ENCODE measurements around the gene BRD4.

The BRD4 gene

DNA sequence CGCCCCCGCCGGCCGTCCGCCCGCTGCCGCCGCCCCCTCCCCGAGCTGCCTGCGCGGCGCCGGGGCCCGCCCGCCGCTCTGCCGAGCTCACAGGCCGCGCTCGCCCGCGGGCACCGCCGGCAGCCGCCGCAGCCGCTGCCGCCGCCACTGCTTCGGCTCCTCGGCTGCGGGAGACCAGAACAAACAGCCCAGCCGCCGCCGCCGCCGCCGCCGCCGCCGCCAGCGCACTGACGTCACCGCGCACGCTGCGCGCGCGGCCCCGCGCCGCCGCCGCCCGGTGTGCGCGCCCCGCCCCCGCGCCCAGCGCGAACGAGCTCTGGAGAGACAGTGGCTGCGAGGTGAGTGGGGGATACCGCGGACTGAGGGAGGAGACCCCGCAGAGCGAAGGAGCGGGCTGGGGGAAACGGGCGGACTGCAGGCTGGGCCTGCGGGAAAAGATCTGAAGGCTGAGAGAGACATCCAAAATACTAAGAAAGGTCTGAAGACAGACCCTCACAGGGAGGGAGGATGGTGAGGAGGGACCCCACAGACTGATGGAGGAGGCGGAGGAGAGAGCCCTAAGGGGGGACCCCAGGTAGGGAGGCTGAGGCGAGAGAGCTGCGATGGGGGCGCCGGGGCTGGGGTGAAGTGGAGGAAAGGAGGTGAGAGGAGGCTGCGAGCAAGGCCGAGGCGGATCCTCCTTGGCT is at the start of gene BRD4:
BRD4 (minus strand) TSS at position 229 of the 686 bp plus-strand sequence. CDS start 59,440 bp downstream, outside the sequence.
- in situ Hi-C loops (cut with HindIII; ENCODE audit: low pct_ligation_motif_present, low pct_unique_long_range_greater_than_20kb, low sequenced_read_pairs), result no loop called here
- DNase-seq, result peak; percentile 62

DNA sequence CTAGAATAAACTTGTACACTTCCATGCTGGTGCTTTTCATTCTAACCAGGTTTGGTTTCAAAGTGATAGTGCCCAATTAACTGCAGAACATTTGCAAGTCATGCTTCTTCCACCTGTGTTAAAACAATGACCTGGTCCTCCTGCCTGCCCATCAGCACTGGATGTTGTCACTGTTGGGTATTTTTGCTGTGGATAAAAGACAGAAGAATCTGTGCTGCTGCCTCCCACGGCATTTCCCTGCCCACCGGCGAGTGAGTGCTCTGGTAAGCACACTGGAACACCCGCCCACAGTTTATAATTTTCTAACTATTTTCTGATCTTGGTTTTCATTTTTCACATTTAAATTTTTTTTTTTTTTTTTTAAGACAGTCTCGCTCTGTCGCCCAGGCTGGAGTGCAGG is 49.5 kb upstream of the BRD4 start:
- DNase-seq, result no peak
- in situ Hi-C loops (cut with HindIII; ENCODE audit: low pct_ligation_motif_present, low pct_unique_long_range_greater_than_20kb, low sequenced_read_pairs), result no loop called here

DNA sequence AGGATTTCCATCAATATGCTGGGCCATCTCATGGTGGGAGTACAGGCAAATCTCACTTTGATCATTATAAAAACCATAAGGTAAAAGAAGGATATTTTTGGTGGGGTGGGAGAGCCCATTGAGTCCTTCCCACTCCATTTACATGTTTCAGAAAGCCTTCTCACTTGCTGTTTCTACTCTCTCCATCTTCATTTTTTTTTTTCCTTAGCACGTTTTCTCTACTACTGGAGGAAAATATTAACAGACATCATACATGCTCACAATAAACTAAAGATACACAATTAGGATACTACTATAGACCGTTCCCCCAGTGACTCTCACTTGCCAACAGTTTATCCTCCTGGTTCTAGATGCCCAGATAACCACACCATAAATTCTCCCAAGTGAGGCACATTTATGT is 49.1 kb upstream of the BRD4 start:
- DNase-seq, result no peak
- in situ Hi-C loops (cut with HindIII; ENCODE audit: low pct_ligation_motif_present, low pct_unique_long_range_greater_than_20kb, low sequenced_read_pairs), result no loop called here

DNA sequence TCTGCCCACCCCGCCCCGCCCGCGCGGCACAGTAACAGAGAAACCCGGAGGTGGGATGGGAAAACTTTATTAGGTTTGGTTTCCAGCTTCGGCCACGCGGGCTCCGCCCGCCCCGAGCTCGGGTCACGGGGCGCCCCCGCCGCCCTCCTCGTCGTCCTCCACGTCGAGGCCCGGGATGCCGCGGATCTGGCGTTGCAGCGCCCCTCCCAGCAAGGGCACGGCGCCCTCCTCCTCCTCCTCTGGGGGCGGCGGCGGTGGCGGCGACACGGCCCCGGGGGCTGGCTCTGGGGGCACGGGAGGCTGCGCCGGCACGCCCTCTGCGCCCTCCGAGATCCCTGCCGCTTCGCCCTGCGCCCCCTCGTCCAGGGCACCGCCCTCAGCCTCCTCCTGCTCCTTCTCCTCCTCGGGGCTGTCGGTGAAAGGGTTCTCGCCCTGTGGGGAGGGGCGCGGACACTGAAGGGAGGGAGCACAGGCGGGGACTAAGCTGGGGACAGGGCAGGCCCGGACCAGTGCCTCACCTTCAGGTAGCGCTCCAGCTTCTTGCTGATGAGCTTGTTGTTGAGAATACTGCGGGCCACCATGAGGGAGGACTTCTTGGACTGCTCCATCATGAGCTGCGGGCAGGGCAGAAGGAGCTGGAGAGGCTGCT is 47.8 kb upstream of the BRD4 start:
- DNase-seq, result peak; percentile 62
- in situ Hi-C loops (cut with HindIII; ENCODE audit: low pct_ligation_motif_present, low pct_unique_long_range_greater_than_20kb, low sequenced_read_pairs), result no loop called here

DNA sequence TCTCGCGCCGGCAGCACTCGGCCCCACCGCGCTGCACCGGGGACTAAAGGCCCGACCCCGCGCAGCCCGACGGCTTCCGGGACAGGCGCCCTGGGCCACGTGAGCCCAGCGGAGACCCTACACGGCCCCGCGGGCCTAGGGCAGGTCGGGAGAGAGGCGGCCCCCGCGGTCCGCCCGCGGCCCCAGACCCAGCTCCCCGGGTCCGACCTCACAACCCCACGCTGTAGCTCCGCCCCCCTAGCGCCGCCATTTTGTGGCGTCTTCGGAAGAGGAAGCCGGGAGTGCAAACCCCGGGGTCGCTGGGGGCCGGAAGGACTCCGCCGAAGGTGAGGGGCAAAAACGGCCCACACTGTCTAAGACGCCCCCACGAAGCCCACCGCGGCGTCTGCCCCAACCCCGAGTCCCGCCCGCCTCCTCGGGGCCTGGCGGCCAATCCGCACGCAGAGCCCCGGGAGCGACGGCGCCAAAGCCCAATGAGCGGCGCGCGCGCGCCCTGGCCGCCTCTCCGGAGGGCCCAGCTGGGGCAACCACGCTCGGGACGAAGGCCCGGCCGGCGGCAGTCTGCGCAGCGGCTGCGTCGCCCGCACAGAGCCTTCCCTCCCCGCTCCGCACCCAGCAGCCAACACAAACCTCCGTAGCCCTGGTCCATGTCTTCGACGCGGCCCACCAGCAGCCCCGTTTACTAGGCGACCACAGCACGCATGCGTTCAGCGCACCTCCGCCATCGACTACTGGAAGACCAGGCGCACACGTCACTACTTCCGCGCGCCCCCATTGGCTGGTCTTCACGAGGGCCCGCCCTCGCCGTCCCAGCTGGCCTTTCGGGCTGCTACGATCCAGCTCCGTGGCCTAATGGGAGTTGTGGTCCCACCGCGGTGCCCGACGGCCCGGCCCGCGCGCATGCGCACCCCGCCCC is 47.0 kb upstream of the BRD4 start, which contains the start of gene AKAP8:
AKAP8 (minus strand) TSS at position 705 of the 916 bp plus-strand sequence; CDS start at position 649, 56 bp downstream.
- in situ Hi-C loops (cut with HindIII; ENCODE audit: low pct_ligation_motif_present, low pct_unique_long_range_greater_than_20kb, low sequenced_read_pairs), result no loop called here
- peak; percentile 94 for DNase-seq

DNA sequence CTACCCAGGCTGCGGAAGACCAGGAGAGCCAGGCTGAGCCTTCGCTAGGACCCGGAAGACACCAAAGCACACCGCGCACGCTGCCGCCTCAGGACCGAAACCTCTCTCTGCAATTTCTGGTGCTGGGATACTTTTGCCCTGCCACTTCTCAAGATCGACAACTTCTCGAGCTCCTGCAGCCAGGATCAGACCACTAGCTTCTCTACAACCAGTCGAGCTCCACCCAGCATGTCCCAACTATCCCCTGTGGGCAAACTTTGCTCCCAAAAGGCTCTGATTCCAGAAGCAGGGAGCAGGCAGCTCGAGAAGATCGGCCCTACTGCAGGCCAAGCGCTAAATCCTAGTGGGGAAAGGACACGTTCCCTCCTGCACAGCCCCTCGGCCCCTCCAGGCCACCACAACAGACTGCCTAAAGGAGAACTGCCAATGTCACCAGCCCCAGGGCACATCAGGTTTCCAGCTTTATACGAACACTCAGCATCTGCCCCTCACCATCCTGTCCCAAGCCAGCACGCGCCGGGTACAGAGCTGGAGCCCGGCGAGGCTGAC is 46.3 kb upstream of the BRD4 start:
- in situ Hi-C loops (cut with HindIII; ENCODE audit: low pct_ligation_motif_present, low pct_unique_long_range_greater_than_20kb, low sequenced_read_pairs), result no loop called here
- DNase-seq, result peak; percentile 54

DNA sequence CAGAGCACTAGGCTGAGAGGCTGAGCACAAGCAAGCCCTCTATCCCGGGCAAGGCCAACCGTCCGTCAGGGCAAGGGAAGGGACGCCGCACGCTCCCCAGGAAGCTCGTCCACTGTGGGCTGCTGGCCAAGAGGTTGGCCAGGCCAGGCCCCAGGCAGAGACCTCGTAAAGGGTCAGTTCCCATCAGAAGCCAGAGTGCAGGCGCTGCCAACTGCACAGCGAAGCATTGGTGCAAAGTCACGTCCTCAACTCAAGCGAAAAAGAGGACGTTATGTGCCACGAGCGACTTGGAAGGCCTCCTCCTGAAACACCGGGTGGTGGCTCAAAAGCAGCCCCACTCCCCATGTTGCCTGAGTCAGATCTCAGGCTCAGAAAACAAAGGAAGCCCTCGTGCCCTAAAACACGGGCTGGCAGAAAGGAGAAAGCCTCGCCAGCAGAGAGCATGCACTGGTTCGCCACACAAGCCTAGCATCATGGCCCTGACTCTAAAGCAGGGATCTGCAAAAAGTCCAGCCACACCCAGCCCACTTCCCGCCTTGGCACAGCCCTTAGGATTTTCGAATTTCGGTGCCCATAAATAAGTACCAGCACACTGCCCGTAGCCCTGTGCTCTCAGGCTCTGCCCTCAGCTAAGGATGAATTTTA is 42.6 kb upstream of the BRD4 start:
- in situ Hi-C loops (cut with HindIII; ENCODE audit: low pct_ligation_motif_present, low pct_unique_long_range_greater_than_20kb, low sequenced_read_pairs), result no loop called here

DNA sequence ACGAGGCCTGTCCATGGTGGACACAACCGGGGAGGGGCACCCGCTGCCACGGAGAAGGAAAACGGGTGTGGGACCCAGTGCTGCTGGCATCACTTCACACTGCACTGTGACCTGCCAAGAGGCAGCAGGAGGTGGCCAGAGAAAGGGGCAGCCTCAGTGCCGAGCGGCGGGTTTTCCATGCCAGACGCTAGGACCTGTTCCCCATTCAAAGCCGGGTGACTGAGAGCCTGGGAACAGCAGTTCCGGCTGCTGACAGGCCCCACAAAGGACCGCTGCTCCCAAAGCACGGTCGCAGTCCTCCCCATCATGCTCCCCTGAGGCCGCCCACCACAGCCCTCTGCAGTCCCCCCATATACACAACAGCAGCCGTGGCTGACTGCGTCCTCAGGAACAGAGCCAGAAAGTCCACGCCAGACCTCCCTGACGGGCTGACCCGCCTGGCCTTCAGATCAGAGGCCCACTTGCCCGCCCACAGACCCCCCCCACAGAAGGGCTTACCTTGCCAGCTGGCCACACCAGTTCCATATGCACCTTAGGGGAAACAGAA is 41.8 kb upstream of the BRD4 start:
- DNase-seq, result no peak
- in situ Hi-C loops (cut with HindIII; ENCODE audit: low pct_ligation_motif_present, low pct_unique_long_range_greater_than_20kb, low sequenced_read_pairs), result no loop called here

More for the DNA sequence above, 42.6 kb upstream of the BRD4 start:
- no peak for DNase-seq

DNA sequence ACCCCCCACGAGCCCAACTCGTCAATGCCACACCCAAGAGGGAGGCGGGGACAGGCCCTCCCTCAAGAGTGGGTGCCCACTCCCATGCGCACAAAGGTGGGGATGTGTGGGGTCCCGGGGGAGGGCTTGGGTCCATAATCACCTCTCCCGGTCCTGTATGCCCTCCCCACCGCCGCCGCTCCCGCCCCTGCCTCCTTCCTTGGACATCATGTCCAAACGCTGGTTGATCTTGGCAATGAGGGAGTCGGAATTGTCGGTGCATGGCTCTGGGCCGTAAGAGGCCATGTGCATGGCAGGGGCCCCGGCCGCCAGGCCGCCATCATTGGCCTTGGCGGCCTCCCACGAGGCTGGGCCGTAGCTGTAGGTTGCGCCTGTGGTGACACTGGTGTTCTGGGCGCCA is 41.3 kb upstream of the BRD4 start:
- DNase-seq, result no peak
- in situ Hi-C loops (cut with HindIII; ENCODE audit: low pct_ligation_motif_present, low pct_unique_long_range_greater_than_20kb, low sequenced_read_pairs), result no loop called here

DNA sequence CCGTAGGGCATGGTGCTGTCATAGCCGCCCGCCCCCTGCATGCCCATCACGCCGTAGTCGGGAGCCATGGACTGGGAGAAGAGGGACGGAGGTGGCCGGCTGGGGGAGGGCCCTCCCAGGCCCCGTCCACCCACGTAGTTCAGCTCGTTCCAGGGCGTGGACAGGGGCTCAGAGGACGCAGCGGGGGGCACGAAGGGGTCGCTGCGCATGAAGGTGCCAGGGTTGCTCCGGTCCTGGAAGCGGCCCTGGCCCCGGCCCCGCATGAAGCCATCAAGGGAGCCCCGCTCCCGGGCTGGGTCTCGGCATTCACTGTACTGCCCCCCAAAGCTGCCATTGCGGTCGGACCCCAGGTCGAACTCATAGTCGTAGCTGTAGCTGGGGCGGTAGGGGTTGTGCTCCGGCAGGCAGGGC is 40.6 kb upstream of the BRD4 start:
- DNase-seq, result no peak
- in situ Hi-C loops (cut with HindIII; ENCODE audit: low pct_ligation_motif_present, low pct_unique_long_range_greater_than_20kb, low sequenced_read_pairs), result no loop called here

DNA sequence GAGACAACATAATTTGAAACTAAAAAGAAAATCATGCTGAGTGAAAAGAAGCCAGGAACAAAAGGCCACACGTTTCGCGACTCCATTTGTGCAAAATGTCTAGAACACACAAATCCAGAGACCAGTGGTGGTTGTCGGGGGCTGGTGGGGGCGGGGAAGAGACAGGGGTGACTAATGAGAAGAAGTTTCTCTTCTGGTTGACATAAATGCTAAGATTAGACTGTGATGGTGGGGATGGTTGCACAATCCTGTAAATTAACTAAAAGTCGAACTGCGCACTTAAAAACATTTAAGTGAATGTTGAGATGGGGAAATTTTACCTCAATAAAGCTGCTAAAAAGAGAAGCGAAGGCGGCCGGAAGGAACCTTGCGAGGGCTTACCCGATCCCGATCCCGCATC is 40.1 kb upstream of the BRD4 start:
- in situ Hi-C loops (cut with HindIII; ENCODE audit: low pct_ligation_motif_present, low pct_unique_long_range_greater_than_20kb, low sequenced_read_pairs), result no loop called here
- DNase-seq, result no peak

DNA sequence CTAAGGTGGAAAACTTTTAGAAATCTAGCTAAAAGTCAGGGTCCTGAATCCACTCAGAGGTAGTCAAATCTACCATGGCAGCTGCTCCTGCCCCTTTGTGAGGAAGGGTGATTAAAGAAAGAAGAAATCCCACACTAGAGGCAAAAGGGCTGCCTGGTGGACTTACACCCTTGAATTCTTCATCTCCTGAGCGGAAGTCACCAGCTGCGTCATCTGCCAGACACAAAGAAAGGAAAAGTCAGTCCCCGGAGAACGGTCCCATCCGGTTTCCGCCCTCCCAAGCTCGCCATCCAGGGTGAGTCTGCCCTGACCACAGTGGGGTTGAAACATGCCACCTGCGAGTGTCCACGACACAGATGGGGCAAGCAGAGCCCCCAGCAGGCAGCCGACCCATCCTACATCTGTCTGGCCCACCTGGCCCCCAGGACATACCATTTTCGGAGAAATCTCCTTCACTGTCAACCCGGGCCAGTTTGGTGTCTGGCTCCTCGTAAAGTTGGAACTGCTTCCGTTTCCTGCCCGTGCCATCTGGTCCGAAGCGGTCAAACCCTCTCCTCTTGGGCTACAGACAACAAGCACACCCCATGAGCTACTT is 39.5 kb upstream of the BRD4 start:
- no peak for DNase-seq
- in situ Hi-C loops (cut with HindIII; ENCODE audit: low pct_ligation_motif_present, low pct_unique_long_range_greater_than_20kb, low sequenced_read_pairs), result no loop called here

DNA sequence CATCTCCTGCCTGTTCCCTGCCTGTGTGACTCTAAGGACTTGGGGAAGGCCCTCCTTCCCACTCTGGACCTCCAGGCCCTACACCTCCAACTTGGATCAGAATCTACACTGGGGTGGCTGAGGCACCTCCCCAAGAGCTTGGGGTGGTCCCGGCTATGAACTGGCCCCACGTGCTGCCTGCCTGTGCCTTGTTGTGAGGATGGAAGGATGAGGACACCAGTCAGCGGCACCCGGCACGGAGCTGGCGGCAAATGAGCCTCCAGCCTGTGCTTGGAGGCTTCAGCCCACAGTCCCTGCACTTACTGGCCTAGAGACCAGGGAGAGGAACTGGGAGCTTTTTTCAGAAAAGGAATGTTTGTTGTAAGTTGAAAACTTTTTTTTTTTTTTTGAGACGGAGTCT is 38.8 kb upstream of the BRD4 start:
- no peak for DNase-seq
- in situ Hi-C loops (cut with HindIII; ENCODE audit: low pct_ligation_motif_present, low pct_unique_long_range_greater_than_20kb, low sequenced_read_pairs), result no loop called here

DNA sequence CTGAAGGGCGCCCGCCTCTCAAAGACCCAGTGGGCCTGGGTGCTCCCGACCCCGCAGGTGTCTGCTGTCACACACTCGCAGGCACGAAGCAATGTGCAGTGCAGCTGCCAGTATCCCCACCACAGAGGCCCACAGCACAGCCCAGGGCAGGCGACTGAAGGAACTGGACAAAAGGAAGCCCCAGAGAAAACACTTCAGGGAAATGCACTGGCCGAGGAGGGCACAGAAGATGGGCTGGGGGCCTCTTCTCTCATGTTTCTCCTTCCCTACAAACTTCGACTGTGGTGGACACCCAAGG is 37.2 kb upstream of the BRD4 start:
- in situ Hi-C loops (cut with HindIII; ENCODE audit: low pct_ligation_motif_present, low pct_unique_long_range_greater_than_20kb, low sequenced_read_pairs), result no loop called here
- DNase-seq, result no peak

DNA sequence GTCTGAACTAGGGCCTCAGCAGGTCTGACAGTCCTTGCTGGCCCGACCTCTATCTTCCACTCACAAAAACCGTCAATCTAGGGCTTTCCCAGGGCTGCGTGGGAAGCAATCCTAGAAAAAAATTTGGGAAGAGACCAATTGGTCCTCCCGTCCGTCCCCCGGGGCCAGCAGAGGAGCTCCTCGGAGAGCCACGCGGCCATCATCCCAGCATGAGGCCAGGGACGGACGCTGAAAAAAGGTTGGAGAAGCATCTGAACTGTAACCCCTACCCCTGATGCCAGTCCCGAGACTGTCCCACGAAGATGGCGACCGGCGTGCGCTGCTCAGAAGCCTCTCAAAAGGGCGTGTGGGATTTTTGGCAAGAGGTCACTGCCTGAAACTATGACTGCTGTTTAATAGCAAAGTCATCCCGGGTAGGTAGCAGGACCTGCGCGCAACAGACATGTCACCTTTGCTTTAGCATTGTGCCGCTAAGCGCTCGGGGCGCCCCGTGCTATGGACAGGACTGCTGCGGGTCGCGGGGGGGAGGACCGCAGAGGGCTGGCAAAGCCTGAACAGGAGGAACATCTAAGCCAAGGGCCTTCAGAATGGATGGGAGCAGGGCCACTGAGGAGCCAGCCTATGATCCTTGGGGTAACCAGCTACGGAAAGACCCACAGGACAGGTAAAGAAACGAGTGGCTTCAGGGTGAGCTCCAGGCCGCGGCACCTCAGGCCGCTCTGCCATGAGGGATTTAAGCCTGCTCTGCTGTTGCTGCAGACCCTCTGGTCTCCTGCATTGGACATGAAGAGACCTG is 36.7 kb upstream of the BRD4 start:
- no peak for DNase-seq
- in situ Hi-C loops (cut with HindIII; ENCODE audit: low pct_ligation_motif_present, low pct_unique_long_range_greater_than_20kb, low sequenced_read_pairs), result no loop called here

DNA sequence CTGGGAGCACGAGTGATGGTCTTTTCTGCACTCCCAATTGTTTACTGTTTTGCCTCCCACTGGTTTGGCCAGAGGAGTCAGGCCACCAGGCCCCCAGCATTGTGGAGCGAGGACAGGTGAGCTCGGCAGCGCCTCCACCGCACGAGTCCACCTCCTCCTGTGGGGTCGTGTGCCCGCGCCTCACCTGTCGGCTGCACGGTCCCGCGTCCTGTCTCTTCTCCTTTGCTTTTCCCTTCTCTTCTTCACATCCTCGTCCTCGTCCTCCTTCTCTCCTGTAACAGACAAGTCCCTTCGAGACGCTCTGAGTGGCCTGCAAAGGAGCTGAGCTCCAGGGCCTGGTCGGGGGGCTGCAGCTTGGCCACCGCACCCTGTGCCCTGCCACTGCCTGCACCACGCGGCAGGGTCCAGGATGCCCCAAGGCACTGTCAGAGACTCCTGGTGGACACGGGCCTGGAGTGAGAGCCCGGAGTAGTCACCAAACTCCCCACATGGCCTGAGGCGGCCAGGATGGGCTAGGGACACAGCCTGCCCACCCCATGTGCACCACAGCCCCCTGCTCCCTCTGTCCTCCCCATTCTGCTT is 35.8 kb upstream of the BRD4 start:
- DNase-seq, result no peak
- in situ Hi-C loops (cut with HindIII; ENCODE audit: low pct_ligation_motif_present, low pct_unique_long_range_greater_than_20kb, low sequenced_read_pairs), result no loop called here

DNA sequence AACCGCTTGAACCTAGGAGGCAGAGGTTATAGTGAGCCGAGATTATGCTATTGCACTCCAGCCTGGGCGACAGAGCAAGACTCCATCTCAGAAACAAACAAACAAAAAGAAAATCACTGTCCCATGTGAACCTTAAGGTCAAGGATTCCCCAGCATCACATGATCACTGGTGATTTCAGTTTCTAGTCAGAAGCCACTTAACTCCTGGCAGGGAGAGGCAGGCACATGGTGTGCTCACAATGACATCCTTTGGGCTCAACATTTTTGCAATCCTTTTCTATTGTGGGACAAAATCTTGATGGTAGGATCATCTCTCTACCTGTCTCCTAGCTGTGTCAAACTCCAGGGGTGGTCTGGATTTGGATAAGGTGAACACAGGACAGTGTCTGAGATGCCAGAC is 35.1 kb upstream of the BRD4 start:
- in situ Hi-C loops (cut with HindIII; ENCODE audit: low pct_ligation_motif_present, low pct_unique_long_range_greater_than_20kb, low sequenced_read_pairs), result no loop called here
- no peak for DNase-seq
